Measurements from ENCODE around the gene CCDC66. TPM values are rescaled to one million over a fixed set of nuclear protein-coding genes. Genes with fewer than 3 reads are reported as not detected.

Gene CCDC66
- total RNA-seq, 1 donor from 2014 or later = 19.2 TPM

DNA sequence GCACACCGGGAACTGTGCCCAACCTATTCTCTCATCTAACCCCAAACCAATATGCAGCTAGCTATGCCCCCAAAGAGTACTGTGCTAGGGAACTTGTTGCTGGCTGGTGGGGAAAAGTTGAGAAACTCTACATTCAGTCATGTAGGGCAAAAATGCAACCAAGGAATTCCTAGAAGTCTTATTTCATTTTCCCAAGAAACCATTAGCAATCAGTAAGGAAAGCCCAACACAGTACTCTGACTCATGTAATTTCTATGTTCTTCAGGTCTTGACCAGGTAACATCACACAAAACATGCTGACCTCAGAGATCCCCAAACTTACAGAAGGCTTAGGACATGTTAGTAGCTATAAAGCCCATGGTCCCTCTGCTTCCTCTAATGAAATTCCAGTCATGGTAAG is 74.0 kb downstream of the CCDC66 start:
- Histone ChIP-seq H3K4me1 (no peaks in the 10 kb centered on the region), H3K9me3 (no peaks in the 10 kb centered on the region), H3K27me3 (no peaks in the 10 kb centered on the region), H3K4me3 (no peak overlapping the region), H3K27ac (no peak overlapping the region), H3K36me3 (peaks cover 0 to 43% of the 10 kb centered on the region in 2 donors)
- TF ChIP-seq POLR2A (IDR thresholded peaks at IDR 0.05) = no peak
- TF ChIP-seq, protein P1, sequence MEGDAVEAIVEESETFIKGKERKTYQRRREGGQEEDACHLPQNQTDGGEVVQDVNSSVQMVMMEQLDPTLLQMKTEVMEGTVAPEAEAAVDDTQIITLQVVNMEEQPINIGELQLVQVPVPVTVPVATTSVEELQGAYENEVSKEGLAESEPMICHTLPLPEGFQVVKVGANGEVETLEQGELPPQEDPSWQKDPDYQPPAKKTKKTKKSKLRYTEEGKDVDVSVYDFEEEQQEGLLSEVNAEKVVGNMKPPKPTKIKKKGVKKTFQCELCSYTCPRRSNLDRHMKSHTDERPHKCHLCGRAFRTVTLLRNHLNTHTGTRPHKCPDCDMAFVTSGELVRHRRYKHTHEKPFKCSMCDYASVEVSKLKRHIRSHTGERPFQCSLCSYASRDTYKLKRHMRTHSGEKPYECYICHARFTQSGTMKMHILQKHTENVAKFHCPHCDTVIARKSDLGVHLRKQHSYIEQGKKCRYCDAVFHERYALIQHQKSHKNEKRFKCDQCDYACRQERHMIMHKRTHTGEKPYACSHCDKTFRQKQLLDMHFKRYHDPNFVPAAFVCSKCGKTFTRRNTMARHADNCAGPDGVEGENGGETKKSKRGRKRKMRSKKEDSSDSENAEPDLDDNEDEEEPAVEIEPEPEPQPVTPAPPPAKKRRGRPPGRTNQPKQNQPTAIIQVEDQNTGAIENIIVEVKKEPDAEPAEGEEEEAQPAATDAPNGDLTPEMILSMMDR (IDR thresholded peaks at IDR 0.05) = no peak
- no peak for TF ChIP-seq POLR2AphosphoS5 (IDR thresholded peaks at IDR 0.05; ENCODE audit: insufficient read depth in 1 of 2, low read depth in 1 of 2)
- intact Hi-C loops (cut with DNase I) = no loop called here
- no peak for DNase-seq (ENCODE audit: extremely low spot score in 2 of 2)

DNA sequence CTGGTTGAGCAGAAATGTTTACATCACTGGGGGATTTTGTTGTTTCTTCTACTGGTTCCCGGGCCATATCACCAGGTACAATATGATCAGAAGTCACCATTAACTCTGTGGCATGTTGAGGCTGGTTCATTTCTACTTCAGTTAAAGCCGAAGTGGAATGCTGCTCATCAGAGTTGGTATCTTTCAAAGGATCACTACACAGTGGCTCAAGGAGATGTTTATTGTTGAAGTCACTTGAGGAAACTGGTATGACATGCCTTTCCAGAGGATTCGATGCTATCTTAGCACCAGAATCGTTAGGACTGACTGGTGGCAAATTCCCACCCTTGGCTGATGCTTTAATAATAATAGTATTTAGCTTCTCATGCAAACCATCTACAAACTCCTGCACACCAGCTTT is 76.2 kb downstream of the CCDC66 start:
- H3K27ac ChIP-seq = no peak overlapping the region
- H3K36me3 ChIP-seq = peaks cover 0 to 34% of the 10 kb centered on the region in 2 donors
- H3K27me3 ChIP-seq = no peaks in the 10 kb centered on the region
- H3K4me3 ChIP-seq = no peak overlapping the region
- H3K4me1 ChIP-seq = no peaks in the 10 kb centered on the region
- TF ChIP-seq, protein P1 (IDR thresholded peaks at IDR 0.05) = no peak
- no peak for TF ChIP-seq POLR2A (IDR thresholded peaks at IDR 0.05)
- TF ChIP-seq POLR2AphosphoS5 (IDR thresholded peaks at IDR 0.05; ENCODE audit: insufficient read depth in 1 of 2, low read depth in 1 of 2) = no peak
- intact Hi-C loops (cut with DNase I) = no loop called here
- H3K9me3 ChIP-seq = no peaks in the 10 kb centered on the region
- no peak for DNase-seq (ENCODE audit: extremely low spot score in 2 of 2)

DNA sequence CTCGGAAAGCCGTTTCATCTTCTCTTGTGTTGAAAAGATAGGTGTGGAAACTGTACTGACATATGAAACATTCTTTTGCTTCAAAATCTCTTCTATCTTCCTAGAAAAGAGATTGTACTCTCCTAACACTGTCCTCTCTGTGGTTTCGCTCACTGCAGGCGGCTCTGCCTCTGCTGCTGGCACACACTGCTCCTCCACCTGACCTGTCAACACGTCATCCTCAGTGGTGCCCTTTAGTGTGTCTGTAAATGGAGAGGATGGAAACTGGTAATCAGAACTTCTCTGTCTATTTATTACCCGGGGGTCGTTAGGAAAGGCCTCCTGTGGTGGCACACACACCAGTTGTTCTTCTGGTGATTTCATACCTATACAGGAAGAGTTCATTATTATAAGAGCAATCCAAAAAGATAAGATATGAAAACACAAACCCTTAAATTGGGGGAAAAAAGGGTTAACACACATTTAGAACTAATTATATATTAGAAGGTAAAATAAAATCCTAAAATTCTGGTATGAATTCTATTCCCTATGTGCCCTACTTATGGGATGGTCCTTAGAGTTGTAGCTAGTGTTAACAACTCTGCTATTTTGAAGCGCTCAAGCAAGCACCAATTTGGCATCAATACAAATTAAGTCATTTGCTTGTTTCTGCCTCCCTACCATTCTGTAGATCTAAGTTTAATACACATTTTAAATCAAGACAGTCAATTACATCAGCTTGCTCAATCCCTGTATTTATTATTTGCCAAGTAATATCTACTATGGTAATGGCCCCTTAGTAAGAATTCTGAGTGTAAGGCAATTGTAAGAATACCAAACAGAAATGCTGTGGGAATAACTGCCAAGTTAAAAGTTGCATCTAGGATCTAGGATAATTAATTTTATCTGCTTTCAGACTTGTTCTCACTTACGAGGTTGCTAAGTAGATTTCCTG is 76.9 kb downstream of the CCDC66 start:
- no peak for DNase-seq (ENCODE audit: extremely low spot score in 2 of 2)
- H3K27me3 ChIP-seq = no peaks in the 10 kb centered on the region
- H3K4me3 ChIP-seq = no peak overlapping the region
- H3K27ac ChIP-seq = no peak overlapping the region
- H3K4me1 ChIP-seq = no peaks in the 10 kb centered on the region
- intact Hi-C loops (cut with DNase I) = no loop called here
- TF ChIP-seq, protein P1 (IDR thresholded peaks at IDR 0.05) = no peak
- H3K36me3 ChIP-seq = peaks cover 0 to 41% of the 10 kb centered on the region in 2 donors
- H3K9me3 ChIP-seq = no peaks in the 10 kb centered on the region

DNA sequence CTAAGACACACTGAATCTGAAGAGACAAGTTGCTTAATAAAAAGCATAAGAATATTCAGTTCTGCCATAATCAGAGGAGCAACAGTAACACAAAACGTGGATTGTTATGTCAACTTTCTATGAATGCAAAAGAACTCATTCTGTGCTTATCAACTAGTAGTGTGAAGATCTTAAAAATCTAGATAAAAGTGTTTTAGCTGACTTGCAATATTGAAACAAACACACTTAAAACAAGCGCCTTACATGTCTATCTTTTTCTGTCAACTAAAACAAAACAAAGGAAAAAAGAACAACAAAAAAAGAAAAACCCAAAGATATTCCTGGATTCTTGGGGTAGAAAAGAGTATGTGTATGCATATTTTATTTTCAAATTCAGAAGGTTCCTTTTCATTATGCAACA is 88.4 kb downstream of the CCDC66 start:
- no peak for DNase-seq (ENCODE audit: extremely low spot score in 2 of 2)
- no peak overlapping the region for H3K27ac ChIP-seq
- H3K27me3 ChIP-seq = no peaks in the 10 kb centered on the region
- TF ChIP-seq POLR2A (IDR thresholded peaks at IDR 0.05) (no peak), POLR2AphosphoS5 (IDR thresholded peaks at IDR 0.05; ENCODE audit: insufficient read depth in 1 of 2, low read depth in 1 of 2) (no peak)
- TF ChIP-seq, protein P1 (IDR thresholded peaks at IDR 0.05) = no peak
- no peak overlapping the region for H3K4me3 ChIP-seq
- intact Hi-C loops (cut with DNase I) = no loop called here
- peaks cover 0 to 54% of the 10 kb centered on the region in 2 donors for H3K36me3 ChIP-seq
- H3K4me1 ChIP-seq = peaks cover 5% of the 10 kb centered on the region
- no peaks in the 10 kb centered on the region for H3K9me3 ChIP-seq

DNA sequence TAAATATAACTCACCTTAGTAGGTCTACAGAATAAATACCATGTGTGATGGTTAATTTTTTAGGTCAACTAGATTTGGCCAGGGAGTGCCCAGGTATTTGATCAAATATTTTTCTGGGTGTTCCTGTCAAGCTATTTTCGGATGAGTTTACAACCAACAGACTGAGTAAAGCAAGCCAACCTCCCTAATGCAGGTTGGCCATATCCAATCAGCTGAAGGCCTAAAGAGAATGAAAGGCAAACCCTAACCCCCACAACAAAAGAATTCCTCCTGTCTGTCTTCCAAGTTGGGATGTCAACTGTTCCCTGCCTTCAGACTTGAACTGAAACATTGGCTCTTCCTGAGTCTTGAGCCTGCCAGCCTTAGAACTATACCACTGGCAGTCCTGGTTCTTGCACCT is 97.5 kb downstream of the CCDC66 start:
- no peak overlapping the region for H3K4me3 ChIP-seq
- no peak for DNase-seq (ENCODE audit: extremely low spot score in 2 of 2)
- no peaks in the 10 kb centered on the region for H3K27me3 ChIP-seq
- no peaks in the 10 kb centered on the region for H3K9me3 ChIP-seq
- TF ChIP-seq, protein P1 (IDR thresholded peaks at IDR 0.05) = no peak
- TF ChIP-seq POLR2A (IDR thresholded peaks at IDR 0.05) (no peak), POLR2AphosphoS5 (IDR thresholded peaks at IDR 0.05; ENCODE audit: insufficient read depth in 1 of 2, low read depth in 1 of 2) (no peak)
- intact Hi-C loops (cut with DNase I) = no loop called here
- H3K36me3 ChIP-seq = peaks cover 0 to 38% of the 10 kb centered on the region in 2 donors
- no peaks in the 10 kb centered on the region for H3K4me1 ChIP-seq
- H3K27ac ChIP-seq = no peak overlapping the region

All from vagina (tissue), 2 donors.